ENCODE measurements around the gene BRAF.

BRAF gene

DNA sequence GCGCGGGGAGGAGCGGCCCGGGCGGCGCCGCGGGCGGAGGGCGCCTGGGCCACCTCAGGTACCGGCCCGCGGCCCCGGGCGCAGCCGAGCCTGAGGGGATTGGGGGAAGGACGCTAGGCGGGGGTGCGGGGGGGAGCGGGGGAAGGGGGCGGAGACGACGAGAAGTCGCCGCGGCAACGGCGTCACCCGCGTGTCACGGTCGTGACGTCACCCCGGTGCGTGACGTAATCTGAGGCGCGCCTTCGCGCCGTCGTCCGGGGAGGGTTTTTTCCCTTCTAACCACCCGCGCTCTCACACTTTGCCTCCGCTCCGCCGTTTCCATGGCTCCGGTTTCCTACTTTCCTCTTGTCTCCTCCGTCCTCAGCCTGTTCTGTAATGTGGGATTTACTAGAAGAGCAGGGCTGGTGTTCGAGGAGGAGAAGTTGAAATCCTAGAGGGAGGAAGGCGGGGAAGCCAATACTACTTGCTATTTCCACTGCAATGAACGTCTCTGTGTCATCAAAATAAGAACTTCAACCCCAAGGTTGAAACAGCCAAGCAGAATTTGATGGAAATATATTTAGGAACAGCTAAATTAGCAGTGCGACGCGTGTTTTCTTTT, at the start of gene BRAF:
Gene BRAF, minus strand, starts transcription at position 109 of the 601 bp plus-strand sequence. CDS start 226 bp downstream, outside the sequence.
- H4K20me1 ChIP-seq (ENCODE audit: low read depth, low read length), result peaks cover 17% of the 10 kb centered on the region; the same call in 1 of the 2 replicates
- H3K79me2 ChIP-seq (ENCODE audit: insufficient read depth, low read length), result peaks cover 33% of the 10 kb centered on the region
- peaks cover 5% of the 10 kb centered on the region; the same call in 1 of the 2 replicates for H3F3A ChIP-seq (ENCODE audit: insufficient read depth)
- H3K4me3 ChIP-seq (ENCODE audit: insufficient read depth, low read length, poor library complexity, severe bottlenecking), result peak within 1 kb of the TSS; percentile 96
- peak within 1 kb of the TSS; percentile 97 for H2AFZ ChIP-seq (ENCODE audit: low read depth, low read length, severe bottlenecking)
- peak within 1 kb of the TSS; percentile 67 for H3K4me2 ChIP-seq (ENCODE audit: low read depth, low read length, poor library complexity, severe bottlenecking)
- peak within 1 kb of the TSS; percentile 36 for H3K27ac ChIP-seq (ENCODE audit: low read depth, low read length)
- TF ChIP-seq CTCF (IDR thresholded peaks at IDR 0.05; ENCODE audit: insufficient read depth, low read length, poor library complexity, severe bottlenecking), result no peak
- no peak for TF ChIP-seq EZH2phosphoT487 (conservative IDR thresholded peaks at IDR 0.05; ENCODE audit: low read length)
- no peaks in the 10 kb centered on the region for H3K36me3 ChIP-seq (ENCODE audit: low read length)
- no peaks in the 10 kb centered on the region for H3K9me3 ChIP-seq (ENCODE audit: insufficient read depth, low read length)
- H3K9me2 ChIP-seq (replicated peaks; ENCODE audit: insufficient read depth, low read length), result no peaks in the 10 kb centered on the region
- H3K9ac ChIP-seq (ENCODE audit: low read length), result peak within 1 kb of the TSS; percentile 90
- no peaks in the 10 kb centered on the region for H3K27me3 ChIP-seq (ENCODE audit: low read length)

- Histone ChIP-seq H3K4me2 (ENCODE audit: low read depth, low read length, poor library complexity, severe bottlenecking) (no peak overlapping the region), H3K9ac (ENCODE audit: low read length) (no peak overlapping the region), H3K4me3 (ENCODE audit: insufficient read depth, low read length, poor library complexity, severe bottlenecking) (no peak overlapping the region), H3F3A (ENCODE audit: insufficient read depth) (no peaks in the 10 kb centered on the region), H3K79me2 (ENCODE audit: insufficient read depth, low read length) (no peaks in the 10 kb centered on the region), H3K27ac (ENCODE audit: low read depth, low read length) (no peak overlapping the region), H4K20me1 (ENCODE audit: low read depth, low read length) (no peaks in the 10 kb centered on the region), H3K9me2 (replicated peaks; ENCODE audit: insufficient read depth, low read length) (no peaks in the 10 kb centered on the region), H3K27me3 (ENCODE audit: low read length) (no peaks in the 10 kb centered on the region), H3K36me3 (ENCODE audit: low read length) (no peaks in the 10 kb centered on the region), H2AFZ (ENCODE audit: low read depth, low read length, severe bottlenecking) (no peak overlapping the region), H3K9me3 (ENCODE audit: insufficient read depth, low read length) (no peaks in the 10 kb centered on the region)
- TF ChIP-seq EZH2phosphoT487 (conservative IDR thresholded peaks at IDR 0.05; ENCODE audit: low read length) (no peak), CTCF (IDR thresholded peaks at IDR 0.05; ENCODE audit: insufficient read depth, low read length, poor library complexity, severe bottlenecking) (no peak)
These were observed 48.4 kb upstream of the BRAF start for GRCh38 chr7:140972876-140973829.

DNA sequence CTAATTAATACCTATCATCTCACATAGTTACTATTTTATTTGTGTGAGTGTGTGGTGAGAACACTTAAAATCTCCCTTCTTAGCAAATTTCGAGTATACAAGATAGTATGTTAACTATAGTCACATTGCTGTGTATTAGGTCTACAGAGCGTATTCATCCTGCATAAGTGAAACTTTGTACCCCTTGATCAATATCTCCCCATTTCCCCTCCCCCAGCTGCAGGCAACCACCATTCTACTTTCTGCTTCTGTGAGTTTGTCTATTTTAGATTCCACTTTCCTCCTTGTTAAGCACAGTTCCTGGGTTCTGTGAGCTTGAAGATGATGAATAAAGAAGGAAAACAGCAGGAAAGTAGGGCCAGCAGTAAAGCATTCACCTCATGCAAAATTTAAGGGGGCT, 47.6 kb upstream of the BRAF start:
- Histone ChIP-seq H3K9ac (ENCODE audit: low read length) (no peak overlapping the region), H3K4me3 (ENCODE audit: insufficient read depth, low read length, poor library complexity, severe bottlenecking) (no peak overlapping the region)

More for the DNA sequence above, 47.6 kb upstream of the BRAF start:
- H2AFZ ChIP-seq (ENCODE audit: low read depth, low read length, severe bottlenecking), result no peak overlapping the region
- no peak overlapping the region for H3K4me2 ChIP-seq (ENCODE audit: low read depth, low read length, poor library complexity, severe bottlenecking)
- H3K79me2 ChIP-seq (ENCODE audit: insufficient read depth, low read length), result no peaks in the 10 kb centered on the region
- no peaks in the 10 kb centered on the region for H3K9me3 ChIP-seq (ENCODE audit: insufficient read depth, low read length)
- H3K9me2 ChIP-seq (replicated peaks; ENCODE audit: insufficient read depth, low read length), result no peaks in the 10 kb centered on the region
- no peaks in the 10 kb centered on the region for H3K27me3 ChIP-seq (ENCODE audit: low read length)
- H3K36me3 ChIP-seq (ENCODE audit: low read length), result no peaks in the 10 kb centered on the region
- H3K27ac ChIP-seq (ENCODE audit: low read depth, low read length), result no peak overlapping the region
- no peaks in the 10 kb centered on the region for H4K20me1 ChIP-seq (ENCODE audit: low read depth, low read length)
- H3F3A ChIP-seq (ENCODE audit: insufficient read depth), result no peaks in the 10 kb centered on the region
- no peak for TF ChIP-seq CTCF (IDR thresholded peaks at IDR 0.05; ENCODE audit: insufficient read depth, low read length, poor library complexity, severe bottlenecking)
- no peak for TF ChIP-seq EZH2phosphoT487 (conservative IDR thresholded peaks at IDR 0.05; ENCODE audit: low read length)

Data from SU-DHL-6 (cell line).